NCI-H526 (cell line): Measurements from ENCODE around the gene CDC14A.
"Not testable (repeated sequence)": the region's sequence is repeated elsewhere in the genome, so short reads cannot be mapped to it uniquely, and the experiment has no call there.

ENCODE experiments used
- DNase-seq, 2 experiments: peaks; one replicate each; lab custom pipeline; 2025; lab: John Stamatoyannopoulos, UW

Gene CDC14A, protein sequence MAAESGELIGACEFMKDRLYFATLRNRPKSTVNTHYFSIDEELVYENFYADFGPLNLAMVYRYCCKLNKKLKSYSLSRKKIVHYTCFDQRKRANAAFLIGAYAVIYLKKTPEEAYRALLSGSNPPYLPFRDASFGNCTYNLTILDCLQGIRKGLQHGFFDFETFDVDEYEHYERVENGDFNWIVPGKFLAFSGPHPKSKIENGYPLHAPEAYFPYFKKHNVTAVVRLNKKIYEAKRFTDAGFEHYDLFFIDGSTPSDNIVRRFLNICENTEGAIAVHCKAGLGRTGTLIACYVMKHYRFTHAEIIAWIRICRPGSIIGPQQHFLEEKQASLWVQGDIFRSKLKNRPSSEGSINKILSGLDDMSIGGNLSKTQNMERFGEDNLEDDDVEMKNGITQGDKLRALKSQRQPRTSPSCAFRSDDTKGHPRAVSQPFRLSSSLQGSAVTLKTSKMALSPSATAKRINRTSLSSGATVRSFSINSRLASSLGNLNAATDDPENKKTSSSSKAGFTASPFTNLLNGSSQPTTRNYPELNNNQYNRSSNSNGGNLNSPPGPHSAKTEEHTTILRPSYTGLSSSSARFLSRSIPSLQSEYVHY

DNA sequence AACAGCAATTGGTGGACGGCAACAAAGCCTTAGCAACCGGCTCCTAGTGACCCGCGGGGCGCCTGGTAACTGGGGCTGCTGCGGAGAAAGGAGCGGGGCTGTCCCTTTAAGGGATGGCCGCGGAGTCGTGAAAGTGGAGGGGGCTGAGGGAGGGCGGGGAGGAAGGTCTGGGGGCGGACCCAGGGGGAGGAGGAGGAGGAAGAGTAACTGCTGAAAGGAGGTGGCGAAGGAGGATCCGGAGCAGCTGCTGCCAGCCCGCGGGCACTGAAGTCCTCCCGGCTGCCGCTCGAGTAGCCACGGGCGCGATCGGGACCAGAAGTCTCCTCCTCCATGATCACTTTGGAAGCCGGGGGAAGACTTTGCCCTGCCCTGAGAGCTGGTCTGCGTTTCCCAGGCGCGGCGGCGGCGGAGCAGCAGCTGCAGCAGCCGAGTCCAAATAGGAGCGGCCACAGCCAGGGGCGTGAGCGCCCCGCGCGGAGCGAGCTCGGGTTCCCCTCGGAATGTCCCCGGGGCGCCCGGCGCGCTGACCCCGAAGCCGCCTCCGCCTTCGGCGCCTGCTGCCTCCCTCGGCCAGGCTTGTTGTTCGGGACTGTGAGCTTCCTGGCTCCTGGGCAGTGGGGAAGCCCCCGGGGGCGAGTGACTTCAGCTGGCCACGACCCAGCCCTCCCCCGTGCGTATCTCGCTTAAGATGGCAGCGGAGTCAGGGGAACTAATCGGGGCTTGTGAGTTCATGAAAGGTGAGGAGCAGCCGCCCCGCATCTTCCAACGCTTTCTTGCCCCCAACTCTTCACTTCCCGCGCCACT lies at the start of gene CDC14A:
Gene CDC14A, plus strand, starts transcription at position 240 of the 804 bp plus-strand sequence. Its CDS starts 449 bp downstream, at position 689.
- DNase-seq, result peak; percentile 88 to 95

DNA sequence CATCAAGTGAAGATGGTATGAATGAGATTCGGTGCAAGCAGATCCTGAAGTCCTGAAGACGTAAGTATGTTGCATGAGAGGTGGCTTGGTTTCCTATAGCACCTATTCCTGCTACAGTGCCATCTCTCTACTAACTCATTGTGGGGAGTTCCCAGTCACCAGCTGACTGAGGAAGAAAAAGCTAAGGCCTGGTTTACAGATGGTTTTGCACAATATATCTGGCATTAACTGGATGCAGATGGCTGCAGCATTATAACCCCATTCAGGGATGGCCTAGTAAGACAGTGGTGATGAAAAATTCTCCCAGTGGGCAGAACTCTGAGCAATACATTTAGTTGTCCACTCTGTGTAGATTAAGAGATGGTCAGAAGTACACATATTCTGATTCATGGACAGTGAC lies 49.6 kb upstream of the CDC14A start:
- no peak for DNase-seq

DNA sequence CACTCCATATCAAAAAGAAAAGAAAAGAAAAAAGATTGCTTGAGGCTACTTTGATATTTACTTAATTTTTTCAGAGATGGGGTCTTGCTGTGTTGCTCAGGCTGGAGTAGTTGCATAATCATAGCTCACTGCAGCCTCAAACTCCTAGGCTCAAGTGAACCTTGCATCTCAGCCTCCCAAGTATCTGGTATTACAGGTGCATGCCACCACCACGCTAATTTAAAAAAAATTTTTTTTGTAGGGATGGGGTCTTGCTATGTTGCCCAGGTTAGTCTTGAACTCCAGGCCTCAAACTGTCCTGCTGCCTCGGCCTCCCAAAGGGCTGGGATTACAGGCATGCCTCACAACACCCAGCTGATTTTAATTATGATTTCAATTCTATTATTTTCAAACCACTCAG lies 48.1 kb upstream of the CDC14A start:
- no peak for DNase-seq

DNA sequence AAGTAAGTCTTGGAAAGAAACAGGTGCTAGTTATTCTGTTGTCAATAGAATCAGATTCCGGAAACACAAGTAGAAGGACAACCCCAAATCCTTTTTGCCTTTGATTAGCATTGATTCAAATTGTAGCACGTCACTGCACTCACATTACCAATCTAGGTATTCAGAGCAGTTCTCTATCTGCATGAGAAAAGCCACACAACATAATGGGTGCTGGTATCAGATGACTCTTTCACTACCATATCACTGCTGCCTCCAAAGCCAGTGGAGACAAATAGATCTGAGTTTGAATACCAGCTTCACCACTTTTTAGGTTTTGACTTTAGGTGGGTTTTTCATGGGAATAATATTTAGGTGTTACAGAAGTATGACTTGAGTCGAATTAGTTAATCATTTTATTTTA lies 47.4 kb upstream of the CDC14A start:
- DNase-seq, result no peak

DNA sequence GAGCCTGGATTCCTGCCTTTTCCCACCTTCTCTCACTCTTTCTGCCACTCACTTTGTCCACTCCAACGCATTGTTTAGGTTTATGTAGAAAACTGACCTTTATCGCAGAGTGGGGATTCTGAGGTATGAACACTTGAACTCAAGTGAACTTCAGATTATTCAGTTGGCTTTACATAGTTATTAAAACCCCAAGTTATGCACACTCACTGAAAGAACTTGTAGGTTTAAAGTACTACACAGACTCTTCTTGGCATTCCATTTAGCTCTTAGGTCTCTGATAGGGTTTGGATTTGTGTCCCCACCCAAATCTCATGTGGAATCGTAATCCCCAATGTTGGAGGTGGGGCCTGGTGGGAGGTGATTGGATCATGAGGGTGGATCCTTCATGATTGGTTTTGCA lies 46.4 kb upstream of the CDC14A start:
- DNase-seq, result no peak

DNA sequence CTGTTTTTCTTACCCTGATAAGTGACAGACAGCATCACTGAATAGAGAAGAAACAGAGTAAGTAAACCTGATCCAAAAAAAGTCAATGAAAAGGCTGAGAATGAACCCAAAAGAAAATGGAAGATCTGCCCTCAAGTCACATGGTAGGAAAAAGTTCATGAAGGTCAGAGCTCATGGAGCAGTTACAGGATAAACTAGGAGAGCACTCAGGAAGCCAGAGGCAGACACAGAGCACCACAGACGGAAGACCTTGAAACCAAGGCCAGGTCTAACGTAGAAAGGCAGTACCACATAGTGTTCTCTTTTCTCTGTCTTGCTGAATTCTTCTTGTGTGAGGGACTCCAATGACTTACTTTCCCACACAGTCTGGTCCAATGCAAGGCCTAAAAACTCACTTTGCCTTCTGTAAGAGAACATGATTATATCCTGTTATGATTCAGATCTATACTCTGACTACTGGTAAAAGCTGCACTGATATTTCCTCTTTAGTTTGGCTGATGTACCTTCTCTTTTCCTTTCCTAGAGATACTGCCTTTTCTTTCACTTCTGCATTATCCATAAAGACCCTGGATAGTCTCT lies 45.5 kb upstream of the CDC14A start:
- no peak for DNase-seq

DNA sequence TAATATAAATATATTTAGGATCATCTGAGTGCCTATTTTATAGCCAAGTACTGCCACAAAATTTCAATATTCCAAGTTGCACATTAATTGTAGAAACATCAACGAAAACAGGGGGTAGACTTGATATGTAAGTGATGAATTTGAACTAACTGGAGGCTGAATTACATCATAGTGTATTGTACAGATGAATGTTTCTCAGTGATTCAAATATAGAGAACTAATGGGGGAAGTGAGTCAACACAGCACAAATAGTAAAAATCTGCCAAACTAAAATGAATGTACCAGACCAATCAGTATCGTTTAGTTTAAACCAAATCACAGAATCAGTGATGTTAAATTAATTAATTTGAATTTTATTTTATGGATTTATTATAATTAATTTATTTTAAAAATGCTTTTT lies 43.5 kb upstream of the CDC14A start:
- DNase-seq, result no peak

DNA sequence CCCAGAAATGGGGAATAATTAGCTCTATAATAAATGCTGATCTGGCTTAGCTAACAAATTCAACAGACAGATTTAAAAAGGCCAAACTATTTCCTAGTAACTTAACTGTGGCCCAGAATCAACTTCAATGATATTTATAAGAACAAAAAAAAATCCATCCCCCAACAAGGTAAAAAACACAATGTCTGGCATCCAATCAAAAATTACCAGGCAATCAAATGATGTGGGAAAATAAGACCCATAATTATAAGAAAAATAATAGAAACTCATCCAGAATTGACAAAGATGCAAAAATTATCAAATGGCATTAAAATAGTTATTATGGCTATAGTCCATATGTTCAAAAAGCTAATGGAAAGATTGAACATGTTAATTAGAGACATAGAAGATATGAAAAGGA lies 42.4 kb upstream of the CDC14A start:
- no peak for DNase-seq

DNA sequence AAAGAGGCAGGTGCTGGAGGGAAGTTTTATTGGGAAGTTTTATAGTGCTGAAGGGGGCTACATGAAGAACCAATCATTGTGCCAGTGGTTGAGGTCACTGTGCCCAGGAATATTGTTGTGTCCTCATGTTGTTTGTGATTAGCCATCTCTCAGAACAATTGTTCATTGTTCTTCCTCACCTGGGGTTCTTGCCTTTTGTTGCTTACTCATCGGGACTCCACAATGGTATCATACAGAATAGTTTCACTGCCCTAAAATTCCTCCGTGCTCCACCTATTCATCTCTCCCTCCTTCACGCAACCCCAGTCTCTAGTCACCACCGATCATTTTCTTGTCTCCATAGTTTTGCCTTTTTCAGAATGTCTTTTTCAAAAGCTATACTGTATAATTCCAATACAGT lies 38.9 kb upstream of the CDC14A start:
- DNase-seq, result no peak

DNA sequence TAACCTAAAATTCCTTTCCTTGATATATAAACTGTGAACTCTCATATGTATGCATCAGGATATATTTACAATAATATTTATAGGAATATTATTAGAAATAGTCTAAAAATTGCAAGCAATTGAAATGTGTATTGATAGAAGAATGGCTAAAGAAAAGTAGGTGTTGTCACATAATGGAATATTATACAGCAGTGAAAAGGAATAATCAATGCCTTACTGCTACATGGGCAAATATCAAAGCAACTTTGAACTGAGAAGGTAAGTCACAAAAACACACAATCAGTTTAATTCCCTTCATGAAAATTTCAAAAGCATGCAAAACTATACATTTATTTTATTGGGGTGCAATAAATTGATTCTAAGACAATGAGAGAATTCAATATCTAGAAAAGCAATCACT lies 35.7 kb upstream of the CDC14A start:
- DNase-seq, result no peak

DNA sequence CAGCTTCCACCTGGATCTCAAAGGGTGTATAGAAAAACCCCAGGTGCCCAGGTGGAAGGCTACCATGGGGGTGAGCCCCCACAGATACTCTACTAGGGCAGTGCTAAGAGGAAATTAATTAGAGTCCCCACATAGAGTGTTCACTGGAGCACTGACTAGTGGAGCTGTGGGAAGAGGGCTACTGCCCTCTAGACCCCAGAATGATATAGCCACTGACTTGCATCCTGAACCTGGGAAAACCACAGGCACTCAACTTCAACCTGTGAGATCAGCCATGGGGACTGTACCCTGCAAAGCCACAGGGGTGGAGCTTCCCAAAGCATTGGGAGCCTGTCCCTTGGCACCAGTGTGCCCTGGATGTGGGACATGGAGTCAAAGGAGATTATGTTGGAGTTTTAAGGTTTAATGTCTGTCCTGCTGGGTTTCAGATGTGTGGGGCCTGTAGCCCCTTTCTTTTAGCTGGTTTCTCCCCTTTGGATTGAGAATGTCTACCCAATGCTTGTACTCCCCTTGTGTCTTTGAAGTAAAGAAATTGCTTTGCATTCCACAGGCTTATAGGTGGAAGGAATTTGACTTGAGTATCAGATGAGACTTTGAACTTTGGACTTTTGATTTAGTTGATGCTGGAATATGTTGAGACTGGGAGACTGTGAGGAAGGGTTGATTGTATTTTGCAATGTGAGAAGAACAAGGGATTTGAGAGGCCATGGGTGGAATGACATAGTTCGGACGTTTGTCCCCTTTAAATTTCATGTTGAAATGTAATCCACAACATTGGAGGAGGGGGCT lies 31.8 kb upstream of the CDC14A start:
- no peak for DNase-seq

DNA sequence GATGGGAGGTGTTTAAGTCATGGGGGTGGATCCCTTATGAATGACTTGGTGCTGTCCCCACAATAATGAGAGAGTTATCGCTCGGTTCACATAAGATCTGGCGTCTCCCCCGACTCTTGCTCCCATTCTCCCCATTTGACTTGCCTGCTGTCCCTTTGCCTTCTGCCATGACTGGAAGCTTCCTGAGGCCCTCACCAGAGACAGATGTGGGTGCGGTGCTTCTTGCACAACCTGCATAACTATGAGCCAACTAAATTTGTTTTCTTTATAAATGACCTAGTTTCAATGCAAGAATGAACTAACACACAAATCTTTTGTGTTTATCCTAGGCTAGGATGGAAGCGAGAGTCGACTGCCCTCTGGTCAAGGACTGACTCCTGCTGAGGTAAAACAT lies 31.2 kb upstream of the CDC14A start:
- no peak for DNase-seq

DNA sequence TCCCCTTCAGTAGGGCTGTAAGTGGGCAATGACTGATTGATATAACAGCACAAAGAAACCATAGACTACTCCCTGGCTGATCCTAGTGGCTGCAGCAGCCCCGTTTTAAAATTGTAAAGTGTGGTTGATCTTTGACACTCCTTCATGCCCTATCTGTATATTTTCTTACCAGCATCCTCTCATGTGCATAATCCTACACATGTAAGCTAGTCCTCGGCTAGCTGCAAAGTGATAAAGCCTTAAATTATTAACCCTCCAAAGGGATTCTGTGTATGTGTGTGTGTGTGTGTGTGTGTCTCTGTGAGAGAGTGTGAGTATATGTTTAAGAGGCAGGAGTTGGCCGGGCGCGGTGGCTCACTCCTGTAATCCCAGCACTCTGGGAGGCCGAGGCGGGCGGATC lies 30.8 kb upstream of the CDC14A start:
- no peak for DNase-seq

DNA sequence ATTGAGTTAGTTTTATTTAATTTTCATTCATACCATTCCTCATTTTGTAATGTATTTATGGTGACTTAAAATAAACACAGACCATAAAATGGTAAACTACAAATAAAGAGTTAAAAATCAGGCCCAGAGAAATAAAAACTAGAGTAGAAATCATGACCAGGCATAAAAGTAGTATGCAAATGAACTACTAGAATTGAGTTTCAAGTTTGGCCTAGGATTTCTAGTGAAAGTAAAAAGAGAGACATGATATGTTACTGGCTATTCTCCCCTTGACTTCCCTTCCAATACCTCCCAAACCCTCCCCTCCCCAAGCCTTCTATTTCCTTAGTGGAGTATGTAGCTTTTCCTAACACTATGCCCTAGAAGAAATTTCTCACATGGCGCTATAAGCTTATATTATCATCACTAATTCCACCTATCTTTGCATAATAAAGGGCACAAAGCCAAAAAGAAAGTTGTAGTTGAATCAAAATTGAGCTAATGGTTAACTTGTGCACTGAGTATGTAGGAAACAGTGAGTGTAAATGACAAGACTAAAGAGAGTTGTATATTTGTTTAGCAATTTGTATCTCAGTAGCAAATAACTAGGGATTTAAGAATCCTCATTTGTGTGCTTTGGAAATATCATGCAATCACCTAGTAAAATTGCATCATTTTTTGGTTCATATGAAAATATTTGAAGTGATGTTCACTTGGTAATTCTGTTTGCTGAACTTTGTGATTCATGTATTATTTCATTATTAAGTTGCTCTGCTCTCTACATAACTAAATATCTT lies 29.7 kb upstream of the CDC14A start:
- DNase-seq, result no peak

DNA sequence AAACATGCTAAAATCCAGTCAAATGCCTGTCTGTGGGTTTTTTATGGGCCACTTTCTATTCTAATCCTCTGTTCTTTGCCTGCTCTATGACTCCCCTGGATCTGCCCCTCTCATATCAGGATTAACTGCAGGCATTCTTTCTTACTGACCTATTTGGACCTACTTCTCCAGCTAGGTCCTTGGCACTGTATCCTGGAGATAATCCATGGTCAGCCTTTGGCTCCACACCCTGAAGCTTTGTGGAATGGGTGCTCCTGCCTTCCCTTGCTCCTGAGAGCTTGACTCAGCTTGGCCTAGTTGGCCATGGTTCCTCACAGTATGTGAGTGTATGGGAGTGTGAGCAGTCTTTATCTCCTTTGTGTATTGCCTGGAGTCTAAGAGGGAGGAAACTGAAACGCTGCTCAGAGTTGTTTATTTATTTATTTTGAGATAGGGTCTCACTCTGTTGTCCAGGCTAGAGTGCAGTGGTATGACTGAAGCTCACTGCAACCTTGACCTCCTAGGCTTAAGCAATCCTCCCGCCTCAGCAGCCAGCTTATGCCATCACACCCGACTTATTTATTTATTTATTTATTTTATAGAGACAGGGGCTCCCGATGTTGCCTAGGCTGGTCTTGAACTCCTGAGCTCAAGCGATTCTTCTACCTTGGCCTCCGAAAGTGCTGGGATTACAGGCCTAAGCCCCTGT lies 28.7 kb upstream of the CDC14A start:
- no peak for DNase-seq

DNA sequence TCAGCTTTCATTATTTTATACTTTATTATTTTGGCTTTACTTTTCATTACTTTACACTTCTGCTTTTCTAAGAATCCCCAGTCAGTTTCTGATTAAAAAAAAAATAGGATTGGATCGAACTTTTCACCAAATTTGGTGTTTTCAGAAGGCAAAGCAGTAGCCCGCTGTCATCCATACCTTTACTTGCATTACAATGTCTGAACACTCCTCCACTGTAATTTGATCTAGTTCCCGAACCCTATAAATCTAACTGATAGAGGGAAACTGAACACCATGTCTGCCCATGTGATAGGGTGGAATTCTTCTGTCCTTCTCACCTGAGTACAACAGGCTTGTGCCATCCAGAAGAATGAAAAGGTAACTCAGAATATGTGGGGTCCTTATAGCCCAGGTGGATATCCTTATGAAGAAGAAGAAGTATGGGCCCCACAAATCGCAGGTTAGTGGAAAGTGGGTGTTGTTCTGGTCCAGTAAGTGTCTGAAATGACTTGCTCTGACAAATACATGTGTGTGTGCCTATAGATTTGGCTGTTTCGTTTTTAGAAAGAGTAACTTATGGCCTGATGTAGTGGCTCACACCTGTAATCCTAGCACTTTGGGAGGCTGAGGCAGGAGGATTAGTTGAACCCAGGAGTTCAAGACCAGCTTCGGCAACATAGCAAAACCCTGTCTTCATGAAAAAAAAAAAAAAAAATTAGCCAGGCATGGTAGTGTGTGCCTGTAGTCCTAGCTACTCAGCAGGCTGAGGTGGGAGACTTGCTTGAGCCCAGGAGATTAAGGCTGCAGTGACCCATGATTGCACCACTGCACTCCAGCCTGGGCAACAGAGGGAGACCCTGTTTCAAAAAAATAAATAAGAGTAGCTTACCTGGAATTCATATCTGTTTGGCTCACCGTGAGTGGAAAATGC lies 26.6 kb upstream of the CDC14A start:
- peak; percentile 2 to 52 for DNase-seq

DNA sequence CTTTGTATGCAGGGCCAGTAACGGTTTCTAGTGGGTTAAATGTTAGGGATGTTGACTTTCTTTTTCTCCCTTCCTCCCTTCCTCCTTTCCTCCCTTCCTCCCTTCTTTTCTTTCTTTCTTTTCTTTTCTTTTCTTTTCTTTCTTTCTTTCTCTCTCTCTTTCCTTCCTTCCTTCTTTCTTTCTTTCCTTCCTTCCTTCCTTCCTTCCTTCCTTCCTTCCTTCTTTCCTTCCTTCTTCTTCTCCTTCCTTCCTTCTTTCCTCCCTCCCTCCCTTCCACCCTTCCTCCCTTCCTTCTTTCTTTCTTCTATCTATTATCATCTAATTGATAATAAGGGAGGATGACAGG lies 26.0 kb upstream of the CDC14A start:
- not testable (repeated sequence) for DNase-seq

DNA sequence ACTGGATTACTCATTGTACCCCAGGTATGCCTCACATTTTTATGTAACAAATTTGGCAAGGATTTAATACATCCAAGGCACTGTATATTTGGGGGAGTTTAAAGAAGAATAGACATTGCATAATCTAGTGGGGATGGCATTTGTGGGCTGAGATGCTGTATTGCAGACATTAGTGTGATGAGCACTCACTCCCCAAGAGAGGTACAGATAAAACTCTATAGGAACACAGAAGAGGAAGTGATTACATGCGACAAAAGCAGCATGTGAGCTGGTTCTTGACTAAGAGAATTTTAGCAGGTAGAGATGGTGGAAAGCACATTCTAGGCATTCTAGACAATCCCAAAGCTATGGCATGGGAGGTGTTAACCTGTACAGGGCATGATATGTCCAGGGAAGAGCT lies 24.2 kb upstream of the CDC14A start:
- no peak for DNase-seq

DNA sequence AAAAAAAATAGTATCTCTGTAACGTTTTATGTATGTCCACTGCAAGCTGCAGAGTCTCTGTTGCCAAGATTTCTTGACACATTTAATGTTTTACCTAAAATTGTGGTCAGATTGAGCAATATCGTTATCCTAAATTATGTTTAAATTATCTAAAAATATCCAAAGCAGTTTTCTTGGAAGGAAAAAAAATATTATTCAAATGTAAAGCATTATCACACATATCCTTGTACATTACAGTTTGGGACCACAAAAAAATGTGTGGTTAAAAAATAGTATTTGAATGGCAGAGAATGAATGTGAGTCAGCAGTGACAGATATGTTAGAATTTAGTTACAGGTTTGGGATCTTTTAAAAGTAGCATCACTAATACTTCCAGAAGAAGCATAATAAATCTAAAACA lies 21.2 kb upstream of the CDC14A start:
- DNase-seq, result not testable (repeated sequence)
